HG03457 (cell line): Measurements from ENCODE around the gene PTPN6.

Experiments used
- ATAC-seq: cut with Tn5 transposase; IDR thresholded peaks from one replicate; pipeline ENCODE4 v1.9.1; 2021; ENCODE audit warnings: moderate number of reproducible peaks; ENCODE audit not compliant: unreplicated experiment

The PTPN6 gene

GRCh38 chr12:7001921-7002591, 50.9 kb downstream of the PTPN6 start:
- no peak for ATAC-seq

GRCh38 chr12:7004287-7004803, 53.2 kb downstream of the PTPN6 start:
- no peak for ATAC-seq

GRCh38 chr12:7004840-7005239, 53.7 kb downstream of the PTPN6 start:
- no peak for ATAC-seq

- ATAC-seq: no peak
Measured at GRCh38 chr12:7005311-7005710, 54.2 kb downstream of the PTPN6 start.

DNA sequence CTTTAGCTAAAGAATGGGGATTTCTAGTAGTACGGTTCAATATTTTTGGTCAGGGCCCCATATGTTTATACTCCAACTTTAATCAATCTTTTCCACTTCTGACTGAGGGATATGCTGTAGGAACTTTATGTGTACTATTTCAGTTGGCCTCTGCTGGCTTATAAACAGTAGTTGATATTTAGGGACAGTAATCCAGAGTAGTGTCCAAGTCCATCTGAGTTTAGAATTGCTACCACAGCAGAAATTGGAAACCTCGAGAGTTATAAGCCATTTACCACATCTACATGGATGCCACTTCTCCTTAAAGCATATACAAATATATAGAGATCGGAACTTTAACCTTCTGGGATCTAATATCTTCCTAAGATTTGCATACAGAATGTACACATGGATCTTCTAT, 55.5 kb downstream of the PTPN6 start:
- no peak for ATAC-seq

- ATAC-seq: no peak
Measured at GRCh38 chr12:7008864-7009263, 57.7 kb downstream of the PTPN6 start.

DNA sequence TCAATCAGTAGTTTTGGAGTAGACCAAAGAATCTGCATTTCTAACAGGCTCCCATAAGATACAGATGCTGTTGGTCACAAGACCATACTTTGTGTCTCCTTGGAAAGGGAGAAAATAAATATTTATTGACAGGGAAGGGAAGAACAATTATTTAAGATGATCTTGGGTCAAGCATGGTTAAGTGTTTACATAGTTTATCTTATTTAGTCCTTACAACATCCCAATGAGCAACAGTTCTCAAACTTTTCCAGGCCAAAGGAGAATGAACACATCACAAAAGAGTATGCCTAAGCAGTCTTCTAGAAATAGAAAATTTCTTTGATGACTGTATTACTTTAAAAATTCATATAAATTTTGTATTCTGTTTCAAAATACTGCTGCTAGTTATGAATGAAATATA, 58.4 kb downstream of the PTPN6 start:
- no peak for ATAC-seq
